Thoracic aorta (tissue), 2 donors: ENCODE measurements around the gene ACAP2. TPM values are rescaled to one million over a fixed set of nuclear protein-coding genes. Genes with fewer than 3 reads are reported as not detected.

Source experiments
- ATAC-seq: fragments of 150-250 bp; one replicate; pipeline ENCODE4 v1.8.0; 2017; ENCODE audit warnings: low read depth; ENCODE audit not compliant: insufficient number of reproducible peaks, low FRiP score
- DNase-seq: peaks from one replicate; pipeline ENCODE4 v3.0.0-alpha.2; 2020; ENCODE audit warnings: low spot score
- H3K27ac ChIP-seq, 2 donors: fragments of 200-600 bp; sonication (generic); 1 replicate in 1 of 2; 2 replicates in 1 of 2; pipeline ENCODE4 v1.5.1; 2016; ENCODE audit warnings: mild to moderate bottlenecking in 2 of 2, moderate library complexity in 2 of 2
- H3K27me3 ChIP-seq: fragments of 200-600 bp; sonication (generic); replicated peaks from 2 replicates; pipeline ENCODE4 v1.6.0; 2016; ENCODE audit warnings: mild to moderate bottlenecking; ENCODE audit not compliant: insufficient read depth
- H3K36me3 ChIP-seq: fragments of 200-600 bp; sonication (generic); one replicate; pipeline ENCODE4 v1.5.1; 2016
- H3K4me1 ChIP-seq, 2 donors: fragments of 200-600 bp; sonication (generic); 1 replicate in 1 of 2; 2 replicates in 1 of 2; pipeline versions ENCODE4 v1.5.1 to v1.6.0; 2016; ENCODE audit warnings: low read depth in 2 of 2, mild to moderate bottlenecking in 1 of 2; ENCODE audit not compliant: control insufficient read depth in 1 of 2
- H3K4me3 ChIP-seq: fragments of 200-600 bp; sonication (generic); 2 replicates; pipeline ENCODE4 v1.5.1; 2016; ENCODE audit warnings: mild to moderate bottlenecking
- H3K9me3 ChIP-seq: fragments of 200-600 bp; sonication (generic); 2 replicates; pipeline ENCODE4 v1.5.1; 2016
- total RNA-seq, 2 donors: library from RNA; depleted of rRNA; stranded (reverse); fragments of >200 nt; gene quantifications; one replicate each; pipeline versions ENCODE4 v1.1.0 to v1.2.3, GENCODE V29; 2016
- TF ChIP-seq, protein P1 (sequence below): fragments of 200-600 bp; sonication (generic); IDR thresholded peaks from one replicate; pipeline ENCODE4 v1.5.1; 2019; ENCODE audit warnings: antibody characterized with exemption

ACAP2 gene
- total RNA-seq, 2 donors from 2014 or later: 32.2 to 56.7 TPM

DNA sequence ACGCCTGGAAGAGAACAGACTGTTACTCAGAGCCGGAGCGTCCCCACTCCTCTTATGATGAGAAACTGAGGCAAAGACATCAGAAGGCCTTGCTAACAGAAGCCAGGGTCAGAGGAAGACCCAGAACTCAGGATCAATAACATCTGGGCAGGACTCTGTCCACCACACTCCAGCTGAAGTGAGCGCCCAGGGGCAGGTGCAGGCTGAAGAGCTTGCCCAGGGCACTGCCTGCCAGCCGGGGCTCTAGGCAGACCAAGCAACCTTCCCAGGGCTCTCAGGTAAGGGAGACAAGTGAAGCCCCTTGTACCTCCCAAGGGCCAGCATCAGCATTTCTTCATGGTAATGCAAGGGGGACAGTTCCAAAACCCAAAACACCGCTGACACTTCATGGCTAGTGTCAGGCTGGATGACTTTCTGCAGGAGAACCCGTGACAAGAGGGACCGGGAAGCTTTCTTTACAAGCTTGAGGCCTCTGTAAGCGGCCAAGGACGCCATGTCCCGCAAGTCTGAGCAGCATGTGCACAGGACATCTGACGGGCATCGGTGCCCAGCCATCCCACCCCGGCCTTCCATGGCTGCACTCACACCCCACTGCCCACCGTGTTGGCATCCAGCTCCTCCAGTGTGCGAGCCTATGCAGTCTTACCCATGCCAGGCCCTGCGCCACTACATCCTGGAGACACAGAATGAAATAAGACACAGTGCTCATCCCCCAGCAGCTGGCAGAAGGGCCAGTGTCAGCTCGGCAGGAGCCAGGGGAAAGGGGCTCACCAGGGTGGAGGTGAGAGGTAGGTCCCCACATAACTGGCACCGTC lies 186.0 kb downstream of the ACAP2 start:
- ATAC-seq: no peak
- no peak for DNase-seq
- peaks cover 7 to 35% of the 10 kb centered on the region in 2 donors for H3K4me1 ChIP-seq
- no peak overlapping the region for H3K27ac ChIP-seq
- H3K4me3 ChIP-seq: no peak overlapping the region
- H3K27me3 ChIP-seq: no peaks in the 10 kb centered on the region
- no peaks in the 10 kb centered on the region for H3K9me3 ChIP-seq
- TF ChIP-seq, protein P1, sequence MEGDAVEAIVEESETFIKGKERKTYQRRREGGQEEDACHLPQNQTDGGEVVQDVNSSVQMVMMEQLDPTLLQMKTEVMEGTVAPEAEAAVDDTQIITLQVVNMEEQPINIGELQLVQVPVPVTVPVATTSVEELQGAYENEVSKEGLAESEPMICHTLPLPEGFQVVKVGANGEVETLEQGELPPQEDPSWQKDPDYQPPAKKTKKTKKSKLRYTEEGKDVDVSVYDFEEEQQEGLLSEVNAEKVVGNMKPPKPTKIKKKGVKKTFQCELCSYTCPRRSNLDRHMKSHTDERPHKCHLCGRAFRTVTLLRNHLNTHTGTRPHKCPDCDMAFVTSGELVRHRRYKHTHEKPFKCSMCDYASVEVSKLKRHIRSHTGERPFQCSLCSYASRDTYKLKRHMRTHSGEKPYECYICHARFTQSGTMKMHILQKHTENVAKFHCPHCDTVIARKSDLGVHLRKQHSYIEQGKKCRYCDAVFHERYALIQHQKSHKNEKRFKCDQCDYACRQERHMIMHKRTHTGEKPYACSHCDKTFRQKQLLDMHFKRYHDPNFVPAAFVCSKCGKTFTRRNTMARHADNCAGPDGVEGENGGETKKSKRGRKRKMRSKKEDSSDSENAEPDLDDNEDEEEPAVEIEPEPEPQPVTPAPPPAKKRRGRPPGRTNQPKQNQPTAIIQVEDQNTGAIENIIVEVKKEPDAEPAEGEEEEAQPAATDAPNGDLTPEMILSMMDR: no peak
- no peaks in the 10 kb centered on the region for H3K36me3 ChIP-seq

GRCh38 chr3:195255571-195256501 lies 187.0 kb downstream of the ACAP2 start:
- H3K4me1 ChIP-seq: peaks cover 7 to 35% of the 10 kb centered on the region in 2 donors
- no peaks in the 10 kb centered on the region for H3K36me3 ChIP-seq
- H3K27ac ChIP-seq: no peak overlapping the region
- DNase-seq (no peak), ATAC-seq (no peak)
- TF ChIP-seq, protein P1: no peak
- H3K27me3 ChIP-seq: no peaks in the 10 kb centered on the region
- H3K4me3 ChIP-seq: no peak overlapping the region
- no peaks in the 10 kb centered on the region for H3K9me3 ChIP-seq

- peaks cover 7 to 35% of the 10 kb centered on the region in 2 donors for H3K4me1 ChIP-seq
Measured at GRCh38 chr3:195255176-195255500, 187.7 kb downstream of the ACAP2 start.

GRCh38 chr3:195254454-195255175 lies 188.2 kb downstream of the ACAP2 start:
- no peaks in the 10 kb centered on the region for H3K36me3 ChIP-seq
- H3K27ac ChIP-seq: no peak overlapping the region
- TF ChIP-seq, protein P1: no peak
- ATAC-seq (no peak), DNase-seq (no peak)
- peaks cover 7 to 33% of the 10 kb centered on the region in 2 donors for H3K4me1 ChIP-seq
- H3K4me3 ChIP-seq: no peak overlapping the region
- no peaks in the 10 kb centered on the region for H3K9me3 ChIP-seq
- no peaks in the 10 kb centered on the region for H3K27me3 ChIP-seq

More at GRCh38 chr3:195255176-195255500, 187.7 kb downstream of the ACAP2 start:
- ATAC-seq (no peak), DNase-seq (no peak)
- no peaks in the 10 kb centered on the region for H3K9me3 ChIP-seq
- no peak overlapping the region for H3K4me3 ChIP-seq
- no peaks in the 10 kb centered on the region for H3K27me3 ChIP-seq
- TF ChIP-seq, protein P1: no peak
- no peaks in the 10 kb centered on the region for H3K36me3 ChIP-seq
- no peak overlapping the region for H3K27ac ChIP-seq
